GM12873 (cell line): ENCODE measurements around the gene CCDC60.

Experiments used
- TF ChIP-seq, protein P1 (sequence below): IDR thresholded peaks from 2 replicates; pipeline ENCODE4 v1.5.1; 2012; ENCODE audit warnings: low read depth, mild to moderate bottlenecking, moderate library complexity, low read length, control low read depth; ENCODE audit not compliant: insufficient read depth; ENCODE audit errors: missing control alignments

The CCDC60 gene

DNA sequence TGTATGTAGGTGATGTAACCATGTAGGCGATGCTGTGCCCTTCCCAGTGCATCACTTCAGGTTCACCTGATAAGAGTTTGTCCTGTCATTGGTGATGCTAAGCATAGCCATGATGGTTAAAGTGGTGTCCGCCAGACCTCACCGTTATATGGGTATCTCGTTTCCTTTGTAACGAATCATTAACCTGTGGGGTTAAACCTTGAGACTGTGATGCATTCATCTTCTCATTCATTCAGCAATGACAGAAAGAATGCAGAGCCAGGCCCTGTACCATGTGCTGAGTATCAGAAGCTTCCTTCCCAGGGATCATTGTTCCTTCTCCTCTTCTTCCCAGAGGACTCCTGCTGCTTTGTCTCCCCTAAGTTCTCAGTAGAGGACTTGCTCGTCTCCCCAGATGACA is 84.9 kb downstream of the CCDC60 start:
- TF ChIP-seq, protein P1, sequence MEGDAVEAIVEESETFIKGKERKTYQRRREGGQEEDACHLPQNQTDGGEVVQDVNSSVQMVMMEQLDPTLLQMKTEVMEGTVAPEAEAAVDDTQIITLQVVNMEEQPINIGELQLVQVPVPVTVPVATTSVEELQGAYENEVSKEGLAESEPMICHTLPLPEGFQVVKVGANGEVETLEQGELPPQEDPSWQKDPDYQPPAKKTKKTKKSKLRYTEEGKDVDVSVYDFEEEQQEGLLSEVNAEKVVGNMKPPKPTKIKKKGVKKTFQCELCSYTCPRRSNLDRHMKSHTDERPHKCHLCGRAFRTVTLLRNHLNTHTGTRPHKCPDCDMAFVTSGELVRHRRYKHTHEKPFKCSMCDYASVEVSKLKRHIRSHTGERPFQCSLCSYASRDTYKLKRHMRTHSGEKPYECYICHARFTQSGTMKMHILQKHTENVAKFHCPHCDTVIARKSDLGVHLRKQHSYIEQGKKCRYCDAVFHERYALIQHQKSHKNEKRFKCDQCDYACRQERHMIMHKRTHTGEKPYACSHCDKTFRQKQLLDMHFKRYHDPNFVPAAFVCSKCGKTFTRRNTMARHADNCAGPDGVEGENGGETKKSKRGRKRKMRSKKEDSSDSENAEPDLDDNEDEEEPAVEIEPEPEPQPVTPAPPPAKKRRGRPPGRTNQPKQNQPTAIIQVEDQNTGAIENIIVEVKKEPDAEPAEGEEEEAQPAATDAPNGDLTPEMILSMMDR, result no peak

DNA sequence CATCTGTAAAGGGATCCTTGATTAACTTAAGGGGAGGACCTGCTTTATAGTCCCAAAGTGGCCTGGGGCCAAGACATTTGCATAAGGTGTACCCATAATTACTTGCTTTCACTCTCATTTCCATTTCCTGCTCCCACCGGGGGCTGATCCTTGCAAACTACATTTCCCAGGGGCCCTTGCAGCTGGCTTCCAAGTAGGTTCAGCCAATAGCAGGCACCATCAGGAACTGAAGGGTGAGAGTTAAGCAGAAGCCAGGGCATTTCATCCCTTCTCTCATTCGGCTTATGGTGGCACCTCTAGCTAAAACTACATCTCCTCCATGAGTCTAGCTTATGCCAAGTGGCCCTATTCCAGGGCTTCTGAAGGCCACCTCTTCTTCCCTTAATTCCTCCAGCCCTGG is 88.8 kb downstream of the CCDC60 start:
- TF ChIP-seq, protein P1, result no peak

DNA sequence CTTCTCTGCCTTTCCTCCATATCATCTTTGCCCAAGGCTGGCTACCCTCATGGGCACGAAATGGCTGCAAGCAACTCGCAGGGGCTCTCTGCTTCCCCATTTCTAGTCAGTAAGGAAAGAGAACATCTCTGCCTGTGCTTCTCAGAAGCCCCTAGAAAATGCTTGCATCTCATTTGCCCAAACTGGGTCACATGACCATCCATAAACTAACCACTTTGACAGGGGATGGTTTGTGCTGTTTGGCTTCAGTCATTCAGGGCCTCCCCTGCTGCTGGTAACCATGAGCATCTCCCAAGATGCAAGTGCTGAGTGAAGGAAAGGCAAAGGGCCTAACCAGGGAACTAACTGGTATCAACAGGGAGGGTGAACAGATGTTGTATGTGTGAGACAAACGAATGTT is 91.1 kb downstream of the CCDC60 start:
- TF ChIP-seq, protein P1, result no peak

DNA sequence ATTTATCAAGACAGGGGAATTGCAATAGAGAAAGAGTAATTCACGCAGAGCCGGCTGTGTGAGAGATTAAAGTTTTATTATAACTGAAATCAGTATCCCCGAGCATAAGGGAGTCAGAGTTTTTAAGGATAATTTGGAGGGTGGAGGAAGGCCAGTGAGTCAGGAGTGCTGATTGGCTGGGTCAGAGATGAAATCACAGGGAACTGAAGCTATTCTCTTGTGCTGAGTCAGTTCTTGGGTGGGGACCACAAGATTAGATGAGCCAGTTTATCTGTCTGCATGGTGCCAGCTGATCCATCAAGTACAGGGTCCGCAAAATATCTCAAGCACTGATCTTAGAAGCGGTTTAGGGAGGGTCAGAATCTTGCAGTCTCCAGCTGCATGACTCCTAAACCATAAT is 96.6 kb downstream of the CCDC60 start:
- TF ChIP-seq, protein P1, result no peak

DNA sequence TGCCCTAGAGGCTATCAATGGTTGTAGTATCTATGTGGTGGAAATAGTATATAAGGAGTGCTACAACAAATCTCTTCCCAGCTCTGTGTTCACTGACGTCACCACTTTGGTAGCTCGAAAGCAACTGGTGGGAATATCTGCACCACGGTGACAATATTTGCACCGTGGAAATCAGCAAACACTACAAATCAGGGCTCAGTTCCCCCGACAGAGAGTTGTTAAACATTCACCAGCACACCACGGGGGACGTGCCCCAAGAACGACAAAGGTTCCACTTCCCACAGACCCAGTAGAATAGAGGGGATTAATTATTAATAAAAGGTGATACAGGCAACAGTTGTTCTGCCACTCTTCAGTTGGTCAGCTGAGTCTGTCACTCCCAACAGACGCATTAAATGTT is 98.4 kb downstream of the CCDC60 start:
- TF ChIP-seq, protein P1, result no peak

DNA sequence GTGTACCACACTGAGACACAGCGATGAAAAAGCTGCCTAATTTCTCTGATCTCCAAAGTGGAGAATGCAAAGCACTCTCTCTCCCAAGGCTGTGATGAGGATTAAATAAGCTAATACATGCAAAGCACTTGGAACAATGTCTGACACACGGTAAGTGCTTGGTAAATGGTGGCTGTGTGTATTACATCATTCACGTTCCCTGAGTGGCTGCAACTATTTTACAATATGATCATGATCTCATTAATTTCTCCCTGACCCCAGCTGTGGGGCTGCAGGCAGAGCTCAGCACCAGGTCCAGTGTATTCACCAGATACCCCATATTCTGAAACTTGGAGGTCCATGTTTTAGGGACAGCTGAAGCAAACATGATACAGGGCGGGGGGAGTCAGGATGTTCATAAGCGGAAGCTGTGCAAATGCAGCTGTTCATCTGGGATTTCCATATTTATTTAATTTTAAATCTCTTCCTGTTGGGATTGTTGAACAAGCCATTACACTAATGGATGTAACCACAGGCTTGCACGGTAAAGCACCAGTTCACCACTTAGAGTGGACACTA is 106.4 kb downstream of the CCDC60 start:
- TF ChIP-seq, protein P1, result no peak

DNA sequence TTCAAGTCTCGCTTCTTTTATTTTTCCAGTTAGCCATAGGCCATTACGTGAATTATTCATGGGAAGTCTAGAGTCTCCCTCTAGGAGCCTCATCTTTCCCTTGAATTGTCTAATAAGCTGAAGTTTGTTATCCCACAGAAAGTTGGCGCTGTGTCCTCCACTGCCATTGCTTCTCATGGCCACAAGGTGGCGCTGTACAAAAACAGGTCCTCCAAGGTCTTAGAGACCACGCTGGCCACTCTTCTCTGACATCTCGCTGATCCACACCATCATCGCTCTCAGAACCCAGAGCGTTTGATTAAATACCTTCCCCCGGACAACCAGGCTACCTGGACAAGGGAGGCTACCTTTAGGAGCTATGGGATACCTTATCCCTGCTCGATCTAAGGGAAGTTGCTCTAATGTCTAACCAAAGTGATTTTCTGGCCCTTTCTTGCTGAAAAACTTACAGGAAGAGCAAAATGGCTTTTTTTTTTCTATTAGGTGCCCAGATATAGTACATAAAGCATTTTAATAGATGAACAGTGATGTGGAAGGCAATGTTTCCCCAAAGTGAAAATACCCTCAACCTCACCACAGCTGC is 110.0 kb downstream of the CCDC60 start:
- TF ChIP-seq, protein P1, result peak; percentile 98
